ENCODE results near the gene PEX14. TPM values are rescaled to one million over a fixed set of nuclear protein-coding genes. Genes with fewer than 3 reads are reported as not detected.

Gene PEX14
- total and polyA plus RNA-seq, 8 donors, result 8.2 to 26.3 (median 12.6) TPM

- Histone ChIP-seq H3K9me3 (peaks cover 0 to 5% (median 0%) of the 10 kb centered on the region in 4 donors), H3K27ac (no peak overlapping the region), H3K4me1 (peaks cover 12 to 28% (median 26%) of the 10 kb centered on the region in 4 donors), H3K36me3 (peaks cover 0 to 8% (median 4%) of the 10 kb centered on the region in 4 donors), H3K4me3 (no peak overlapping the region), H3K27me3 (no peaks in the 10 kb centered on the region)
- WGBS, 5 donors, result 65 to 81% (median 74%) methylated on average over 10 to 12 of the region's 12 CpGs
- TF ChIP-seq EP300 (IDR thresholded peaks at IDR 0.05) (no peak), POLR2A (IDR thresholded peaks at IDR 0.05) (no peak), POLR2AphosphoS5 (IDR thresholded peaks at IDR 0.05) (no peak)
- no peak for DNase-seq
- intact Hi-C loops (cut with DNase I; ENCODE audit: low total_unique reads), result loop anchor here (10.0 kb wide), 1 partner anchor 56 kb away; the partner anchor contains the start of gene CENPS
Observed at GRCh38 chr1:10490286-10490970, 15.7 kb downstream of the PEX14 start.

- TF ChIP-seq CTCF (IDR thresholded peaks at IDR 0.05), result no peak
- TF ChIP-seq EP300 (IDR thresholded peaks at IDR 0.05), result no peak
- no peak for TF ChIP-seq POLR2AphosphoS5 (IDR thresholded peaks at IDR 0.05)
- TF ChIP-seq POLR2A (IDR thresholded peaks at IDR 0.05), result no peak
- peak overlapping the region in 2 of 5 donors; percentile 81 to 90 for H3K27ac ChIP-seq
- WGBS, 5 donors, result 67 to 84% (median 77%) methylated on average over 5 of the region's 5 CpGs
- DNase-seq, result no peak
- no peaks in the 10 kb centered on the region for H3K9me3 ChIP-seq
- peaks cover 20 to 32% (median 28%) of the 10 kb centered on the region in 4 donors for H3K4me1 ChIP-seq
- intact Hi-C loops (cut with DNase I; ENCODE audit: low total_unique reads), result loop anchor here (10.0 kb wide), 1 partner anchor 60 kb away; the partner anchor contains the start of gene CENPS
- peaks cover 0 to 15% (median 11%) of the 10 kb centered on the region in 4 donors for H3K36me3 ChIP-seq
- no peaks in the 10 kb centered on the region for H3K27me3 ChIP-seq
- peak overlapping the region in 2 of 4 donors; percentile 34 to 36 for H3K4me3 ChIP-seq
Observed at GRCh38 chr1:10494418-10494753, 19.6 kb downstream of the PEX14 start.

GRCh38 chr1:10494754-10495474 is 20.2 kb downstream of the PEX14 start:
- Histone ChIP-seq H3K27me3 (no peaks in the 10 kb centered on the region), H3K4me3 (peak overlapping the region; percentile 24 to 36 (median 33)), H3K4me1 (peaks cover 20 to 27% (median 23%) of the 10 kb centered on the region in 4 donors), H3K9me3 (no peaks in the 10 kb centered on the region), H3K27ac (peak overlapping the region; percentile 59 to 90 (median 78)), H3K36me3 (peaks cover 0 to 14% (median 9%) of the 10 kb centered on the region in 4 donors)
- intact Hi-C loops (cut with DNase I; ENCODE audit: low total_unique reads), result loop anchor here (10.0 kb wide), 1 partner anchor 60 kb away; the partner anchor contains the start of gene CENPS
- TF ChIP-seq POLR2A (IDR thresholded peaks at IDR 0.05) (no peak), POLR2AphosphoS5 (IDR thresholded peaks at IDR 0.05) (peak in 1 of 3 donors; percentile 32), CTCF (IDR thresholded peaks at IDR 0.05) (peak in 6 of 7 experiments; percentile 13 to 97 (median 88))
- DNase-seq, result peak; percentile 84 to 88
- 1 to 4% (median 1%) methylated on average over 12 to 15 of the region's 15 CpGs for WGBS, 5 donors

DNA sequence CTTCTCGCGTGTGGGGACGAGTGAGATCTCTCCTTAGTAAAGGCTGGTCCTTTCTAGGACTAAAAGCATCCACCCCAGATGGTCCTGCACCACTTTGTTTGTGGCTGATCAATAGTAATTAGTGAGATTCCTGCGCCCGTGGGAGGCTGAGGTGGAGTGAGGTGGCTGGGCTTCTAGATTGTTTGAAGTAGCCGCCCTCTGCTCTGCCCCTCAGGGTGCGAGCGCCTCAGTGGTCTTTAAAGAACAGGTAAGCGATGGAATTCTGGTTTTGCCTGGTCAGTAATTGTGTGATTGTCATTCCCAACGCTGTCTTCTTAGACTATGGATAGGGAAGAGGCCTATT is 20.7 kb downstream of the PEX14 start:
- Histone ChIP-seq H3K27ac (peak overlapping the region; percentile 59 to 90 (median 78)), H3K4me3 (peak overlapping the region; percentile 24 to 36 (median 33)), H3K36me3 (peaks cover 0 to 14% (median 9%) of the 10 kb centered on the region in 4 donors), H3K4me1 (peaks cover 16 to 25% (median 20%) of the 10 kb centered on the region in 4 donors), H3K27me3 (no peaks in the 10 kb centered on the region), H3K9me3 (no peaks in the 10 kb centered on the region)
- DNase-seq, result no peak
- intact Hi-C loops (cut with DNase I; ENCODE audit: low total_unique reads), result loop anchor here (10.0 kb wide), 1 partner anchor 61 kb away; the partner anchor contains the start of gene CENPS
- TF ChIP-seq CTCF (IDR thresholded peaks at IDR 0.05) (no peak), POLR2AphosphoS5 (IDR thresholded peaks at IDR 0.05) (no peak), EP300 (IDR thresholded peaks at IDR 0.05) (no peak), POLR2A (IDR thresholded peaks at IDR 0.05) (no peak)
- WGBS, 5 donors, result 40 to 59% (median 45%) methylated on average over 10 of the region's 10 CpGs
